GM21825 (cell line): ENCODE results near the gene C5orf58.

Source experiments
- ATAC-seq: cut with Tn5 transposase; IDR thresholded peaks from one replicate; pipeline ENCODE4 v1.9.1; 2021; ENCODE audit warnings: mild to moderate bottlenecking, moderate library complexity; ENCODE audit not compliant: unreplicated experiment

C5orf58 gene

DNA sequence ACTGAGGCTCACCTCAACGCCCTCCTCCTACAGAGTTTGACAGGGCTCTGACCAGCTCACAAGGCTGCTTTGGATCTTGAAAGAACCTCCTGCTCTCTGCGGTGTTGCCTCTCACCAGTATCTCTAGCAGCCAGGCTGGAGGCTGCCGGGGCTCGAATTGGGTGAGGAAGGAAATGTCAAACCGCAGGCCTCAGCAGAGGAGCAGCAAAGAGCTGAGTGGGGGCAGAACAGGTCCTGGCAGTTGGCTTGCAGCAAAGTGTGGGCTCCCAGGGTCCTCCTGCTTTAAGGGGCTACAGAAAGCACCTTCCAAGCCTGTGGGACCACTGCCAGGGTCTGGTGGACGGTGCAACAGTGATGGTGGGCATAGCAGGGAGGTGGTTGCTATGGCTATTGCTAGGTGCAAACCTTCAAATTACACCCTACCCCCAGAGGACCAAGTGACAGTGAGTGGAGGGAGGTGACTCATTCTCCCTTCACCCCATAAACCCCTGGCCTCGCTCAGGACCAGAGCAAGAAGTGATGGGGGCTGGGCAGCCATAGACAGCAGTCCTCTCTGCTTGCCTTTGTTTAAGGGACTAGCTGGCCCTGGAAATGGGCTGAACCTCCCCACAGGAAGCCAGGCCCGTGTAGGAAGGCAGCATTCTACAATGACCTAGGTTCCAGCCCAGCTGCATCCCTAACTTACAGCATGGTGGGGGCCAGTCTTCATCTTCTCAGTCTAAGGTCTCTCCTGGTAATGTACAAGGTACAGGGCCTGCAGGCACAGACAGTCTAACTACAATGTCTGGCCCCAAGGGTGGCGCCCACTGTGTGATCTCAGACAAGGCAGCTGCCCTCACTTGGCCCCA lies 46.0 kb downstream of the C5orf58 start:
- ATAC-seq, result peak; percentile 90

DNA sequence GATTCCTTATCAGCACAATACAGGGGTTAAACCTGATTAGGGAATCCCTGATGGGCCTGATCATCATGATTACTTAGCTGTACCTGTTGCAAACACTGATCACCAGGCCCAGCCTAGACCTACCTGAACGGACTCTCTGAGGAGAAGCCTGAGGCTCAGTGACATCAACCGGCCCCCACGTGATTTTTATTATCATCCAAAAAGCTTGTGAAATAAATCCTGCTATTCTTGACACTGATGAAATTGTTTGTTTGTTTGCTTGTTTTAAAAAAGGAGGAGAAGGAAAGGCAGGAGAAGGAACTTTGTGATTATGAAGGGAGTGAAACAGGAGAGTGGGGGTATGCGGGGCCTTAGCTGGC lies 46.7 kb downstream of the C5orf58 start:
- ATAC-seq, result no peak

DNA sequence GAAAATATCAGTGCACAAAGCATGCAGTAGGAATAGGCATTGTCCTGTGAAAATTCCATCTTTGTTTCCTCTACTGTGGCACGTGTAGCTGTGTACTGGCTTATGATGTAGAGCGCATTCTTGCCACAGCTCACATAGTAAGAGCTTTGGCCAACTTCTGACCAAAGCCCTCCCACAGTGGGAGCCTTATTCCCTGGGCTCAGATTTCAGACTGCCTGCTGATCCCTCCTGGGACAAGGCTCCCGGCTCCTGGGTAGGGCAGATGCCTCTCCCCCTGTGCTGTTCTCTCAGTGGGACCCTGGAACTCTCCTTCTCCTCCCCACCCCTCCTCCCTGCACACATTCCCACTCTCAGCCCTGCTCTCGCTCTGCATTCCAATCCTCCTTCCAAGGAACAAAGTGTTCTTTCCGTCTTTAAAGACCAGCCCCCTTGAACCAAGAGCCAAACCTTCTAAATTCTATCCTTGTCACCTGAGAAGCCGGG lies 47.3 kb downstream of the C5orf58 start:
- no peak for ATAC-seq

DNA sequence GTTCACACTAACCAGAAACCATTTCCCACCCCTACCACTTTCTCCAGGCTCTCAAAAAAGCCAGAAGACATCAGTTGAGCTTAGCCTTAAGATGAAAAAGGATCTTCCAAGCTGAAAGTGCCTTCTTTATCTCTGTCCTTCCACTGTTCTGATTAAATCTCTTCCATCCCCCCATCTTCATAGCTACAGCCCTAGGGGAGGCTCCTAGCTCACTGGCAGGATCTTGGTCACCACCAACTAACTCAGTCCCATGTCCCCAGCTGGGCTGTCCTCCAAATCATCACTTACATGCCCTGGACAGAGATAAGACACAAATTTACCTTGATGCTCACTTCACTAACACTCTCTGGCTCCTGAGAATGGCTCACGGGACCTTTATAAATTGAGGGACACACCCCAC lies 50.5 kb downstream of the C5orf58 start:
- no peak for ATAC-seq

DNA sequence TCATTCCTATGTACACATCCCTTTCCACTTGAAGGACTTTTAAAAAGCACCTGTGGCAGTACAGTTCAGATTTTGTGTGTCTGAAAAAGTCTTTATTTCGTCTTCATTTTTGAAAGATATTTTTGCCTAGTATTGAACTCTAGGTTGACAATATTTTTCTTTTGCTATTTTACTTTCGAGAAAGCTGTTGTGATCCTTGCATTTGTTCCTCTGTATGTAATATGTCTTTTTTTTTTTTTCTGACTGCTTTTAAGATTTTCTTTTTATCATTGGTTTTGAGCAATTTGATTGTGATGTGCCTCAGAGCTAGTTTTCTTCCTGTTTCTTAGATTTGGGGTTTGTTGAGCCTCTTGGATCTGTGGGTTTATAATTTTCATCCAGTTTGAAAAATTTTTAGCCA lies 51.4 kb downstream of the C5orf58 start:
- no peak for ATAC-seq

DNA sequence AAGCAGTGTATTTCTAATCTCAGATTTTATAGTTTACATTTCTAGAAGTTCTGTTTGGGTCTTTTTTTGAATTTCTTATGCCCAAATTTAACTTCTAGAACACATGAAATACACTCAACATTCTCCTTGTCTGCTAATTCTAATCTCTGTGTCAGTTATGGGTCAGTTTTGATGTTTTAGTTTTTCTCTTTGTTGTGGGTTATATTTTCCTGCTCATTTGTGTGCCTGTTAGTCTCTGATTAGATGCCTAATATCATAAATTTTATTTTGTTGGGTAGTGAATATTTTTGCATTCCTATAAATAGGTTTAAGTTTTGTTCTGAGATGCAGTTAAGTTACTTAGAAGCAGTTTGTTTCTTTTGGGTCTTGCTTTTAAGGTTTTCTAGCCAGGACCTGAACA lies 52.4 kb downstream of the C5orf58 start:
- ATAC-seq, result no peak

DNA sequence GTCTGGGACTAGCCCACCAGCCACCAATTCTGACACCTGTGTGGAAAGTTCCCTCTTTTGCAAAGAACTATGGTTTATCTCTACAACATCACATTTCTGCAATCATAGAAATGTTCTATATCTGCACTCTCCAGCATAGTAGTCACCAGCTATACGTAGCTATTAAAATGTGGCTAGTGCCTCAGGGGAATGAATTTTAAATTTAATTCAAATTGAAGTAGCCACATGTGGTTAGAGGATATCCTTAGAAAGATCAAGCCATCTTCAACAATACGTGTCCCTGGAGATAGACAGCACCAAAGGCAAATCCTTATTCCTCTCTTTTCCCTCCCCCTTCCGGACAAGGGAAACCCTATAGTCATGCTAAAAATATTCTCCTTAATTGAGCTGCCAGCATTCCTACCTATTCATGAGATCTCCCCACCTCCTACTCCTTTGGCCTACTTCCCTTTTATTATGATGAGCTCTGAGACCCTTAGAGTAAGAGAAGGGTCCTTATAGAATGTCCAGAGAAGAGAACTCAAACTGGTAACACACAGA lies 53.7 kb downstream of the C5orf58 start:
- no peak for ATAC-seq

DNA sequence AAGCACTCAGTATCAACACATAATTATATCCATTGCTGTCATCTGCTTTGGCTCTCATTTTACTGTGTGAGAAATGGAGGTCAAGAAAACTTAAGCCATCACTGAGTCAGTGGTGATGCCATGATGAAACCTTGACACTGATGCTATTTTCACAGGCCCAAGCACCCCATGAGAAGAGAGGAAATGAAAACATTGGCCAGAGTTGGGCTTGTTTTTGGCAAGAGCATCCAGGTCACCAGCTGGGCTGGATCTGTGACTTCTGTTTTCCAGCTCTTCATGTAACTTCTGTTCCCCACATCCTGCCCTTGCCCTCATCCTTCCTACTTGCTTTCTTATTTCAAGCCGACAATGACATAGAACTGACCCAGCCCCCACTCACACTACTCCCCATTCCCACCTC lies 54.7 kb downstream of the C5orf58 start:
- ATAC-seq, result no peak

DNA sequence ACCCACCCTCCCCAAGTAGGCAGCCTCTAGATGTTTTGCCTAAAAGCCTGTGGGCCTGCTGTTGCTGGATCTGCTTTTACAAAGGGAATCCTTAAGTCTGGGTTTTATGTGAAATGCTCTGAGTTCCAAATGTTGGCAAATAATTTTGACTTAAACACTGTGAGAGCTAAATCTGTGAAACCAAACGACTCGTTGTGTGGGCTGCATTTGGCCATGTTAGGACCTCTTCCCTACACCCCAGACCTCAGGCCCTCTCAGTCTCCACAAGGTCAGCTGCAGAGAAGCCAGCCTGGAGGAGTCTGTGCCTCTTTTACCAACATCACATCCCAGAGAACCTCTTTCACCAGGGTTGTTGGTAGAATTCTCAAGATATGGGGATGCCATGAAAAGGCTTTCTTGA lies 55.4 kb downstream of the C5orf58 start:
- no peak for ATAC-seq

DNA sequence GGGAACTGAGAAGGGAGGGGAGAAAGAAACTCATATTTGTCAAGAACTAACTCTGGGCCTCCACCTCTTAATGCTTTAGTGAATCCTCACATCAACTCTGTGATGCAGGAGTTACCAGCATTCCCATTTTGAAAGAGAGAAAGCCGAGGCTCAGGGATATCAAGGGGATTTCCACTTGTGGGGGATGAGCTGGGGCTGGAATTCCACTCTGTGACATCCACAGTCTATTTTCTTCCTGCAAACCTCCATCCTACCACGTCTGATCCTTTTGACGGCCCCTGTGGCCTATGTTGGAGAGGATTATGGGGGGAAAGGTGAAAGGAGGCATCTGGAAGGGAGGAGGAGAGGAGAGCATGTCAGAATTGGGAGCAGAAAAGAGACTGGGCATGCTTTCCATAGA lies 55.8 kb downstream of the C5orf58 start:
- ATAC-seq, result no peak

DNA sequence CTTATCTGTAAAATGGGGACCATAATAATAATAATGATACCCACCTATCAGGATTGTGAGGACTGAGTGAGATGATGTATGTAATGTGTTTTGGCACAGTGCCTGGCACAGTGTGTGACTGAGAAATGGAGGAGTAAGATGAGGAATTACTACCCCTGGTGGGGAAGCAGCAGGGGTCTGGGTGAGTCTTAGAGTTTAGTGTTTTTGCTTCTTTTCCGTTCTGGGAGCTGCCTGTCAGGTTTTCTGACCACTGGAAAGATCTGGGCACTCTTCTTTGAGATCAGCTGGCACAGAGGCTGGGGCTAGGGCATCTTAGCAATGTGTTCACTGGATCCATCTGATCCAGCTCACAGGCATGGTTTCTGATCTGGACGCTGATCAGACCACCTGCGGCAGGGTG lies 56.3 kb downstream of the C5orf58 start:
- ATAC-seq, result no peak

DNA sequence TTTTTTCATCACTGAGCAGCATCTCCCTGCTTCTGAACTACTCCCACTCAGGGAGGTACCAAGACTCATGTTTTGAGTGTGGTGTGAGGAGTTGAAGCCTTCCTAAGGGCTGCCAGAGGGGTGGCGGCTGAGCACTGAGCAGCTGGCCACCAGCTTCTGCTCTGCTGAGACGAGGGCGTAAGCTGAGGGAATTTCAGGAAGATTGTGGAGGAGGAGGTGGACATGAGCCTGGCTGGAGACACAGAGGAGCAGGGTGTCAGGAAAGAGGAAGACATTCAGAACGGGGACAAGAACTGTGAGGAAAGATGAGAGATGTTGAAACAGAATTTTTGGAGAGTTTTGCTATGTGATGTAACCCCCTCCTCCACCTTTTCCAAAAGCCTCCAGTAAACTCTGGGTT lies 57.0 kb downstream of the C5orf58 start:
- no peak for ATAC-seq

DNA sequence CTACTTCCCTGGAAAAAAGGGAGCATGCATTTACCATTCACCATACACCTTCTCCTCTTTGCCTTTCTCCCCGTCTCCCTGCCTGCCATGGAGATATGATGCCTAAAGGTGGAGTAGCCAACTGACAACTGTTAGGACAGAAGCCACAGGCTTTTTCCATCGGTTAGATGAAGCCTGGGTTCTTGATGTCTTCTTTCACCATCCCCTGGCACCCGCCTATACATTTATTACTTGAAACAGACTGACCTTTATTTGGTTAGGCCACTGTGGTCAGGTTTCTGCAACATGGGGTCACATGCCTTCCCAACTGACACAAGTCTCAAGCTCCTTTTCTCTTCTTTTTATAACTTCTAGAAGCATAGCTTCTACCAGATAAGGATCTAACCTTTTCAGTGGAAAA lies 57.7 kb downstream of the C5orf58 start:
- ATAC-seq, result no peak

DNA sequence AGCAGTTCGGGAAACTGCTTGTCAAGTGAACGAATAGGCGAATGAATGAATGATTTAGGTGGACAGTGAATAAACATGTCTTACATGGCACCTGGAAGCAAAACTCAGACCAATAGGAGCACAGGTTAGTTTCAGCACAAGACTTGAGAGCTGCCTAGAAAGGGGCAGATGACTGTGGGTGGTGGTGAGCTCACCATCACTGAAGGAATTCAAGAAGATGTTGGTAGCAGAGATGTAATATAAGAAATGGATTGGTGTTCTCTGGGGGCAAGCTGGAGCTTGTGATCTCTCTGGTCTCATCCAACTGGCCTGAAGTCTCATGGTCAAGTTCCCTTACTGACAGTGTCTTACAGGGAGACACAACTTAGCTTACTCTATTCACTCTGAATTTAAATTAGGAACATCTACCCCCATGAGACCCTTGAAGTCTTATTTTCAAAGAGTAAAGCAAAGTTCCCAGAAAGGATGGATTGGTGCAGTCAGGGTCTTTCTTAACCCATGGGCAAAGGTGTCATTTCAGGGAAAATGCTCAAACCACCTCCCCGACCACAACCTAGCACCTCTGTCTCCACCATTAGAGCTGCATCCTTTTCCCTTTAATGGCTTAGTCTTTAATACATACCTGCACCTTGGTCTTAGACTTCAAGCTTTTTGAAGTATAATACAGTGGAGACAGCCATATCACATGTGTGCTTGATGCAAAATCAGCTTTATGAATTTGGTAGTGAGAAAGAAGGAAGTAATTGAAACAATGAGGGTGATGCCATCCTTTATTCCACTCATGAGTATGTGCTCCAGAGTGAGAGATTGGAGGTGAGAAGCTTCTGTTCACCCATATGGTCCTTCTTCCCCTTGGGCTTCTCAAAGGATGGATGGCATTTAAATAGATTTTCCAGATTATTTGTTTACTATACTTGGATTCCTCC lies 59.7 kb downstream of the C5orf58 start:
- ATAC-seq, result no peak

DNA sequence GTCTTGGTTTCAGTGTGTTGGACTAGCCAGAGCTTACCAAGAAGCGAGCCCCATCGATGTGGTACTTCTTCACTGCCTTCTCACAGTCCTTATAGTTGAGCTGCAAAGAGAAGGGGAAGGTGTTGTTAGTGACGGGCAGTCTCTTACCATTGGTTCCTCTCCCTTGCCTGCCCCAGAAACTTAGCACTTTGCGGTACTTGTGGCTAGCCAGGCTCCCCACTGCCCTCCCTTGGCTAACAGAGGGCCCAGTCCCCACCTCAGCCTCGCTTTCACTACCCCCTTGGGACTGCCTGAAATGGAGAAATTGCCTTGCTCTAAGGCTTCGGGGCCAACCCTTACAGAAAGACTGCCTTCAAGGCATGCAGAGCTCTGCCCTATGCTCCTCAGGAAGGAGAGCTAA lies 60.5 kb downstream of the C5orf58 start:
- peak; percentile 82 for ATAC-seq

DNA sequence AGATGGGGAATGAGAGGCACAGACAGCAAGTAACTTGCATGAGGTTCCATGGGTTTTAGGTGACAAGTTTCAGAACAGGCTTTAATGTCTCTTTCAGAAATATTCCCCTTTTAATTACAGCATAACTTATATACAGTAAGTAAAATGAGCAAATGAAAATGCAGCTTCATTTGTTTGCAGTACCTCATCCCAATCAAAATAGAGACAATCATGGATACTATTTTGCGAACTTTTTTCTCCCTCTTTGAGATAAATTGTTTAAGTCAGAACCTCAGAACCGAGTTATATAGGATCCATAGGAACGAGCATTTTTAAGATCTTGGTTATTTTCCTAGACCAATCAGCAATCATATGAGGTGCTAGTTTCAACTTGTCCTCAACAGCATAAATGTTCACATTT lies 61.3 kb downstream of the C5orf58 start:
- ATAC-seq, result no peak

DNA sequence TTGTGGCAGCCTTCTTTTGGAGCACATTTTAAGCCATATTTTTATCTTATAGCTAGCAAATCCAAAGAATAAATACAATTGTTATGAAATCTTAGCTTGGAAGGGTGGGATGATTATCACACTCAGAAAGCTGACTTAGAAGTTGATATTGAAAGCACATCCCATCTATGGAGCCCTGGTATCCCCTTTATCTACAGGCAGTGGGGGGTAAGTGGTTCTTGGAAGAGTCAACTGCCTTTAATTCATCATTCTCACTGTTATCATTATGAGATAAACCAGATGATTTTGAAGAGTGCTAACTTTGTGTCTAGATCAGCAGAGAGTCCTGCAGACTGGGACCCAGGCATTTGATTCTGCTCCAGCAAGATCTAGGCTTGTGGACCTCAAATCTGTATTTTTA lies 61.8 kb downstream of the C5orf58 start:
- no peak for ATAC-seq
